Lung (tissue), 12 donors: ENCODE measurements around the gene SLC25A12. TPM values are rescaled to one million over a fixed set of nuclear protein-coding genes. Genes with fewer than 3 reads are reported as not detected.

ENCODE experiments used
- ATAC-seq: fragments of 200-7000 bp; cut with Tn5 transposase; one replicate; pipeline ENCODE4 v1.9.1; 2020; ENCODE audit warnings: moderate number of reproducible peaks; ENCODE audit not compliant: insufficient read depth, low FRiP score
- DNase-seq, 3 donors: peaks; one replicate each; pipeline ENCODE4 v3.0.0-alpha.2; 2013 to 2017
- H3K27ac ChIP-seq, 2 donors: one replicate each; pipeline ENCODE4 v1.5.1; 2013; ENCODE audit warnings: mild to moderate bottlenecking in 2 of 2, moderate library complexity in 2 of 2, control low read depth in 1 of 2, inconsistent platforms in 1 of 2, low read depth in 1 of 2, low read length in 1 of 2
- H3K27me3 ChIP-seq, 3 donors: one replicate each; pipeline ENCODE4 v1.5.1; 2013; ENCODE audit warnings: low read length in 2 of 3; ENCODE audit not compliant: control insufficient read depth in 3 of 3, insufficient read depth in 3 of 3
- H3K36me3 ChIP-seq, 4 donors: one replicate each; pipeline ENCODE4 v1.5.1; 2013; ENCODE audit warnings: low read length in 4 of 4, mild to moderate bottlenecking in 1 of 4, moderate library complexity in 1 of 4; ENCODE audit not compliant: control insufficient read depth in 4 of 4, insufficient read depth in 4 of 4
- H3K4me1 ChIP-seq, 5 donors: one replicate each; pipeline ENCODE4 v1.5.1; 2013; ENCODE audit warnings: low read length in 5 of 5, mild to moderate bottlenecking in 2 of 5, moderate library complexity in 1 of 5; ENCODE audit not compliant: control insufficient read depth in 5 of 5, insufficient read depth in 5 of 5
- H3K4me3 ChIP-seq: one replicate; pipeline ENCODE4 v1.5.1; 2013; ENCODE audit warnings: mild to moderate bottlenecking, control low read depth, moderate library complexity
- H3K9ac ChIP-seq, 2 donors: one replicate each; pipeline ENCODE4 v1.5.1; 2013; ENCODE audit warnings: low read length in 2 of 2, control low read depth in 1 of 2; ENCODE audit not compliant: insufficient read depth in 1 of 2
- H3K9me3 ChIP-seq, 4 donors: one replicate each; pipeline ENCODE4 v1.5.1; 2013; ENCODE audit warnings: low read length in 3 of 4, mild to moderate bottlenecking in 1 of 4, moderate library complexity in 1 of 4; ENCODE audit not compliant: control insufficient read depth in 4 of 4, insufficient read depth in 3 of 4
- CTCF ChIP-seq: IDR thresholded peaks from 2 replicates; pipeline ENCODE4 v1.5.1; 2012; ENCODE audit warnings: mild to moderate bottlenecking; ENCODE audit errors: control extremely low read depth, extremely low read depth
- WGBS, 2 donors: extraction: QIAGEN DNeasy Blood & Tissue Kit; methylation state at CpG; one replicate each; pipeline ENCODE4 v1.1.7; 2013; 5-methylcytosine and 5-hydroxymethylcytosine counted together
- polyA plus RNA-seq, 2 donors: library from polyadenylated mRNA; stranded (reverse); fragments of 200-250 nt; gene quantifications; one replicate each; pipeline ENCODE4 v1.2.1, GENCODE V29; 2013
- total RNA-seq, 2 donors: library from RNA; depleted of rRNA in 1 of 2; stranded (reverse); fragments of >200 nt in 1 of 2; gene quantifications; one replicate each; pipeline ENCODE4 v1.2.1, GENCODE V29; 2014 to 2021
- donor health status: control.
- donor health status: control.
- donor health status: Bipolar disorder and iron deficiency.
- donor health status: healthy.
- donor health status: DM: yes; HTN: yes; CAD: no.

Gene SLC25A12
- total and polyA plus RNA-seq, 4 donors: 6.9 to 22.4 (median 14.2) TPM

- no peak for TF ChIP-seq CTCF
- Histone ChIP-seq H3K36me3 (peaks cover 0 to 18% (median 2%) of the 10 kb centered on the region in 4 donors), H3K4me3 (no peak overlapping the region), H3K9me3 (no peaks in the 10 kb centered on the region), H3K27ac (no peak overlapping the region), H3K9ac (no peak overlapping the region), H3K4me1 (no peaks in the 10 kb centered on the region), H3K27me3 (no peaks in the 10 kb centered on the region)
- ATAC-seq (no peak), DNase-seq (no peak)
- 98 to 99% methylated on average over 2 of the region's 2 CpGs for WGBS, 2 donors
Measured at GRCh38 chr2:171841996-171842395, 52.0 kb downstream of the SLC25A12 start.

GRCh38 chr2:171837736-171838135, 56.3 kb downstream of the SLC25A12 start:
- no peaks in the 10 kb centered on the region for H3K4me1 ChIP-seq
- no peaks in the 10 kb centered on the region for H3K9me3 ChIP-seq
- no peak overlapping the region for H3K27ac ChIP-seq
- no peaks in the 10 kb centered on the region for H3K27me3 ChIP-seq
- no peak overlapping the region for H3K9ac ChIP-seq
- no peak for ATAC-seq
- H3K36me3 ChIP-seq: peaks cover 5 to 41% (median 13%) of the 10 kb centered on the region in 4 donors
- H3K4me3 ChIP-seq: no peak overlapping the region
- WGBS, 2 donors: 29 to 87% methylated on average over 2 of the region's 2 CpGs
- DNase-seq: peak in 1 of 3 donors; percentile 23
- TF ChIP-seq CTCF: no peak

- Histone ChIP-seq H3K4me1 (no peaks in the 10 kb centered on the region), H3K27me3 (no peaks in the 10 kb centered on the region), H3K9ac (no peak overlapping the region), H3K27ac (no peak overlapping the region), H3K4me3 (no peak overlapping the region), H3K9me3 (no peaks in the 10 kb centered on the region), H3K36me3 (peaks cover 6 to 42% (median 23%) of the 10 kb centered on the region in 4 donors)
- DNase-seq (no peak), ATAC-seq (no peak)
- 95% methylated on average over 6 of the region's 6 CpGs for WGBS, 2 donors
- TF ChIP-seq CTCF: no peak
Measured at GRCh38 chr2:171836146-171836910, 57.7 kb downstream of the SLC25A12 start.
